Calu3 (cell line): ENCODE measurements around the gene OR2G3. TPM values are rescaled to one million over a fixed set of nuclear protein-coding genes. Genes with fewer than 3 reads are reported as not detected.

ENCODE experiments used
- BruUV-seq: library from RNA; stranded (reverse); fragments of 400-500 nt; replicated peaks from 2 replicates; lab custom pipeline; 2021; lab: Mats Ljungman, UMichigan
- CTCF ChIA-PET: fragments of 300-600 bp; sonication (Branson Sonifier 250); formaldehyde crosslinking; loops from one replicate; lab custom pipeline; 2022; ENCODE audit warnings: antibody characterized with exemption; lab: Charles Lee
- DNase-seq: peaks from one replicate; pipeline ENCODE4 v3.0.0; 2022
- H3K27ac Mint-ChIP-seq: one replicate; pipeline ENCODE4 v1.8.0; 2022; ENCODE audit warnings: mixed read lengths; ENCODE audit not compliant: unreplicated experiment
- H3K27me3 Mint-ChIP-seq: one replicate; pipeline ENCODE4 v1.8.0; 2022; ENCODE audit warnings: mixed read lengths; ENCODE audit not compliant: unreplicated experiment
- H3K36me3 Mint-ChIP-seq: one replicate; pipeline ENCODE4 v1.8.0; 2022; ENCODE audit warnings: mild to moderate bottlenecking, moderate library complexity, mixed read lengths; ENCODE audit not compliant: insufficient read depth, unreplicated experiment
- H3K4me1 Mint-ChIP-seq: one replicate; pipeline ENCODE4 v1.8.0; 2022; ENCODE audit warnings: mild to moderate bottlenecking, low read depth, mixed read lengths; ENCODE audit not compliant: unreplicated experiment
- H3K4me3 Mint-ChIP-seq: one replicate; pipeline ENCODE4 v1.8.0; 2022; ENCODE audit warnings: mild to moderate bottlenecking, low read depth, moderate library complexity, mixed read lengths; ENCODE audit not compliant: unreplicated experiment
- H3K9me3 Mint-ChIP-seq: one replicate; pipeline ENCODE4 v1.8.0; 2022; ENCODE audit warnings: low read depth, mixed read lengths; ENCODE audit not compliant: unreplicated experiment
- CTCF ChIP-seq: fragments of 200-600 bp; IDR thresholded peaks from one replicate; pipeline ENCODE4 v1.8.0; 2022; ENCODE audit warnings: antibody characterized with exemption; ENCODE audit not compliant: unreplicated experiment
- intact Hi-C: fragments of 100-400 bp; cut with micrococcal nuclease; formaldehyde crosslinking; loops from one replicate; pipeline ENCODE4 v1.10.0; 2022; ENCODE audit not compliant: unreplicated experiment
- total RNA-seq: library from RNA; stranded (reverse); gene quantifications from 2 replicates; pipeline ENCODE4 v1.2.3, GENCODE V29; 2022

The OR2G3 gene
- total RNA-seq, 1 experiment from 2014 or later = not detected

GRCh38 chr1:247646867-247647266, 41.5 kb downstream of the OR2G3 start:
- H3K4me1 Mint-ChIP-seq = no peaks in the 10 kb centered on the region
- no peak for DNase-seq
- H3K27me3 Mint-ChIP-seq = no peaks in the 10 kb centered on the region
- intact Hi-C loops = no loop called here
- no peak overlapping the region for H3K27ac Mint-ChIP-seq
- H3K36me3 Mint-ChIP-seq = no peaks in the 10 kb centered on the region
- H3K4me3 Mint-ChIP-seq = no peak overlapping the region
- CTCF ChIA-PET = no interaction called here
- H3K9me3 Mint-ChIP-seq = peaks cover 20% of the 10 kb centered on the region
- BruUV-seq = no TSS peak
- TF ChIP-seq CTCF = no peak

- H3K27me3 Mint-ChIP-seq = no peaks in the 10 kb centered on the region
- intact Hi-C loops = no loop called here
- H3K36me3 Mint-ChIP-seq = no peaks in the 10 kb centered on the region
- CTCF ChIA-PET = no interaction called here
- H3K9me3 Mint-ChIP-seq = peaks cover 23% of the 10 kb centered on the region
- no peak for DNase-seq
- no TSS peak for BruUV-seq
- no peaks in the 10 kb centered on the region for H3K4me1 Mint-ChIP-seq
- no peak overlapping the region for H3K27ac Mint-ChIP-seq
- no peak for TF ChIP-seq CTCF
- no peak overlapping the region for H3K4me3 Mint-ChIP-seq
Observed at GRCh38 chr1:247647864-247648263, 42.5 kb downstream of the OR2G3 start.

- Mint-ChIP-seq H3K27ac (no peak overlapping the region), H3K27me3 (no peaks in the 10 kb centered on the region), H3K9me3 (peaks cover 15% of the 10 kb centered on the region), H3K36me3 (no peaks in the 10 kb centered on the region), H3K4me1 (no peaks in the 10 kb centered on the region), H3K4me3 (no peak overlapping the region)
- no peak for DNase-seq
- CTCF ChIA-PET = no interaction called here
- TF ChIP-seq CTCF = no peak
- intact Hi-C loops = no loop called here
- no TSS peak for BruUV-seq
Observed at GRCh38 chr1:247653040-247653439, 47.7 kb downstream of the OR2G3 start.

Other genes starting within 250 kb of the OR2G3 start
- gene NLRP3, start 189.4 kb upstream of the OR2G3 start, total RNA-seq = 0.26 and 0.32 TPM in 2 replicates
- not detected in 2 replicates for gene OR2B11, start 147.5 kb upstream of the OR2G3 start, total RNA-seq
- gene OR2C3, start 69.1 kb upstream of the OR2G3 start, total RNA-seq = not detected in 2 replicates
- gene GCSAML, start 56.5 kb upstream of the OR2G3 start, total RNA-seq = not detected in 2 replicates
- not detected in 2 replicates for gene OR2G2, start 17.2 kb upstream of the OR2G3 start, total RNA-seq
- not detected in 2 replicates for gene OR13G1, start 74.2 kb downstream of the OR2G3 start, total RNA-seq
- gene OR6F1, start 111.1 kb downstream of the OR2G3 start, total RNA-seq = not detected in 2 replicates
- gene OR14K1, start 133.0 kb downstream of the OR2G3 start, total RNA-seq = not detected in 2 replicates
- not detected in 2 replicates for gene OR14A2, start 142.6 kb downstream of the OR2G3 start, total RNA-seq
- gene OR1C1, start 155.0 kb downstream of the OR2G3 start, total RNA-seq = not detected in 2 replicates
- gene OR14A16, start 218.5 kb downstream of the OR2G3 start, total RNA-seq = not detected in 2 replicates
- gene OR11L1, start 236.3 kb downstream of the OR2G3 start, total RNA-seq = not detected in 2 replicates